ENCODE results near the gene C14orf180.

C14orf180 gene

DNA sequence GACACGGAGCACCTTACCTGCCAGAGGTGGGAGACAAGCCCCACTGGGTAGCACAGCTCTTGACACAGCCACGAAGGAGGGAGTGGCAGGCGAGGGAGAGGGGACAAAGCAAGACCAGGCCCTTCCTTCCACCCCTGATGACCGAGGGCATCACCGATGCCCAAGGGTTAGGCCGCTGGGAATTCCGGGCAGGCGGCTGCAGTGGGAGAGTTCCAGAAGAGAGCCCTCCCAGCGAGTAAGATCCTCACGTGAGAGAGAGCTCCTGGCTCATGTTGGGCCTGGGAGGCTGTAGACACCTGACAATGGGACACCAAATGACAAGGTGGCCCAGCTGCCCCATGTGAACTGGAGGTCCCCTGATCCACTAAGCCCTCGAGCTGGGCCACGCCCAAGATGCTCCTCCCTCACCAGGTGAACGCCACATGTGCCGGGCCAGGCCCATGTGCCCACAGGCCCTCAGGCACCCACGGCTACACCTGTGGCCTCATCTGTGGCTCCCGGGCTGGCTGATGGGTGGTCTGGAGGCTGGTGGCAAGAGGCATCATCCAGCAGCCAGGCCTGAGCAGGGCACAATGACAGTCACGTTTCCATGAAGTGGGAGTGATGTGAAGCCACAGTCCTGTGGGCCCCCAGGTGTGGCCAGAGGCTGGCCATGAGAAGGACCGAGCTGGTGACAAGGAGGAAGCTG lies 32.1 kb upstream of the C14orf180 start:
- Mint-ChIP-seq H3K27me3 (peaks cover 16% of the 10 kb centered on the region), H3K27ac (no peak overlapping the region), H3K36me3 (no peaks in the 10 kb centered on the region), H3K9me3 (ENCODE audit: low read depth) (no peaks in the 10 kb centered on the region), H3K4me1 (ENCODE audit: low read depth) (no peaks in the 10 kb centered on the region), H3K4me3 (no peak overlapping the region)

DNA sequence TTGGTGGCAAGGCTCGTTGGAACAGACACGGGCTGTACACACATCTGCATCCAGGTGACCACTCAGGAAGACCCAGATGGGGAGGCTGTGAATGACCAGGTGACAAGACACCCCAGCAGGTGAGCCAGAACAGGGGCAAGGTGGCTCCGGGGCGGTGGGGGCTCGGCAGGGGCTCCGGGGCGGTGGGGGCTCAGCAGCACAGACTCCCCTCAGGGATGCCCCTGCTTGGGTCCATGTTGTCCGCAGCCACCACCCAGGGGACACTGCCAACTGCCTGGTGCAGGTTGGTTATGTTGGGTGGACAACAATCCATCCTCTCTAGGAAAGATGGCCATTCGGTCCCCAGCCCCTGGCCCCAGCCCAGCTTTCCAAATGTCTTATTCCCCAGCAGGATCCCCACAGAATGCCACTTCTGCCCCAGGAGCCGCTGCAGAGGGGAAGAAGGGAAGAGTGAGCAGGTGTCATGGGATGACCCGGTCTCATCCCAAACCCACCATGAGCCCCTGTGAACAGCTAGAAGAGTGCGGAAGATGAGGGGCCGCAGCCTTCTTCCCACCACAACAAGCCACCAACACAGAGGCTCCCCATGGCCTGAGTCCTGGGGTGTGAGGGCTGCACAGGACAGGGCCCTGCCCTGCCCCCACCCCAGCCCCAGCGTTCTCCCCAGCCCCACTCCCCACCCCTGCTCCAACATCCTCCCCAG lies 31.4 kb upstream of the C14orf180 start:
- peaks cover 13% of the 10 kb centered on the region for H3K27me3 Mint-ChIP-seq
- H3K36me3 Mint-ChIP-seq = no peaks in the 10 kb centered on the region
- H3K27ac Mint-ChIP-seq = no peak overlapping the region
- H3K4me1 Mint-ChIP-seq (ENCODE audit: low read depth) = no peaks in the 10 kb centered on the region
- no peak overlapping the region for H3K4me3 Mint-ChIP-seq
- no peaks in the 10 kb centered on the region for H3K9me3 Mint-ChIP-seq (ENCODE audit: low read depth)

DNA sequence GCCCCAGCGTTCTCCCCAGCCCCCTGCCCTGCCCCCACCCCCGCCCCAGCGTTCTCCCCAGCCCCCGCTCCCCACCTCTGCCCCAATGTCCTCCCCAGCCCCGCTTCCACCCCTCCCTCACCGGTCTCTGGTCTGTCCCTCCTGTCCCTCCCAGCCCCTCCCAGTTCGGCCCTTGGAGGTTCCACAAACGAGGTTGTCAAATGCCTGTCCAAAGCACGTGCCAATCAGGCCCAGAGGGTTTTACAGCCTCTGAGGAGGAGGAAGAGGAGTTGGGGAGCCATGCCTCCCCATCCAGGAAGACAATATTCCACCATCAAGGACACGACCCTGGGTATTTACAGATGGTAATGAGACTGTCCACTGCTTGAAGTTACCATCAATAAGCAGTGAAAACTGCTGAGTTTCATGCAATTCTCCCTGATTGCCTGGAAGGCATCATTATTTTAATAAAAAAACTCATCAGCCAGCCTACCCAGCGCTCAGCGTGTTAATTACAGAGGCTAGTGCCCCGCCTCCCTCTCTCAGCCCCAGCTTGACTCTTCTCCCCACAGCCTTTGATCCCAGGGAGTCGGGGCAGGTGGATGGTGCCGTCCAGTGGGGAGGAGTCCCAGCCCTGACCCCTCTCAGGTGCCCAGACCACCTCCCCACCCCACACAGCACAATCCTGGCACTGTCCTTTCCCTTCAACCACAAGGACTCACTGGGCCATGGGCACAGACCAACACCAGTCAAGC lies 30.6 kb upstream of the C14orf180 start:
- no peaks in the 10 kb centered on the region for H3K9me3 Mint-ChIP-seq (ENCODE audit: low read depth)
- H3K4me3 Mint-ChIP-seq = no peak overlapping the region
- no peaks in the 10 kb centered on the region for H3K4me1 Mint-ChIP-seq (ENCODE audit: low read depth)
- H3K27me3 Mint-ChIP-seq = peaks cover 9% of the 10 kb centered on the region
- H3K36me3 Mint-ChIP-seq = no peaks in the 10 kb centered on the region
- H3K27ac Mint-ChIP-seq = no peak overlapping the region

DNA sequence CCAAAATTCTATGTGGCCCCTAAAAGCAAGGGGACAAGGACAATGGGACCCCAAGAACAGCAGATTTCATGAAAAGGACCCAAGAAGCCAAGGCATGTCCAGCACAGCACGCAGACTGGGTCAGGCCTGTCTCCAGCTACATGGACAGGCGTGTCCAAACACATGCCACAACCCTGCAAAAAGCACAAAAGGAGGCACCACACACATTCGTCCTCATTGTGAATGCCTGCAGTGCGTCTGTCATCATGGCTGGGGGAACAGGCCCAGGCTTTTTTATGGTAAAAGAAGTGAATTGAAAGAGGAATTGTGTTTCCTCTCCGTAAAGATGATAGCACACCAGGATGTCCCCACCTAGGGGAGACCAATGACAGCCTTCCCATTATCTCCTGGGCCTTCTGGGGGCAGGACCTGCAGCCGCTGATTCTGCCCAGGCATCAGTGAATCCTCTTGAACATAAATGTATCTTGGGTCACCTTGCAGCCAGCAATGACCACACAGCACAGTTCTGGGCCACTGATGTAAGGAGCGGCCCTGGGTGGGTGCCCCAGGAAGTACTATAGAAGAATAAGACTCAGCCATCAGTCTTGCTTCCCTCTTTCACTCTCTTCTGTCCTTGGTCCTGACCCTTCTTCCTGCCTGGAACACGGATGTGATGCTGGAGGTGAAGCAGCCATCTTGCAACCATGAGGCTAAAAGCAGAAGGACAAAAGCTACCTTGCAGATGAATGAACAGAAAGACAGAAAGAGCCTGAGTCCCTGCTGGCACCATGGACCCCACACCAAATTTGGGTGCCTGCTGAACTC lies 29.8 kb upstream of the C14orf180 start:
- Mint-ChIP-seq H3K4me1 (ENCODE audit: low read depth) (no peaks in the 10 kb centered on the region), H3K27ac (no peak overlapping the region), H3K4me3 (no peak overlapping the region), H3K27me3 (peaks cover 6% of the 10 kb centered on the region), H3K9me3 (ENCODE audit: low read depth) (no peaks in the 10 kb centered on the region), H3K36me3 (no peaks in the 10 kb centered on the region)

DNA sequence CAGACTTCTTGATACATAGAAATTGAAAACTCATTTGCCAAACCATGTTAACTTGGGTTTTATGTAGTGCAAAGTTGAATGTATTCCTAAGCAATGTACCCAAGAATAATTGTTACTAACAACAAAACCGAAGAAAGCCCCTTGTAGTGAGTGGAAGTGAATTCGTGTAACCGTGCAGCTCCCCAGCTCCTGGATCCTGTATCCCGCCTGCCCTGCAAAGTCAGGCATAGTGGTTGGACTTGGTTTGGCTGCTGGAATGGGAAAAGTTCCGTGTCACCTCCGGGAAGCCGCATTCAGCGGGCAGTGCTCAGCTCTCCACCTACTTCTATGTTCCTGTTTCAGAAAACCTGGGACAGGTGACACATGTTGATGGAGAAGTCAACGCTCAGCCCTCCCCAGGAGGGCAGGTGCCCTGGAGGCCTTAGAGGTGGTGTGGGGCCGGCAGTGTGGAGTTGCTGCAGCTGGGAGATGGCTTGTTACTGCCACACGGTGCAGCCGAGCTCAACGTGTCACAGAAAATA lies 29.2 kb upstream of the C14orf180 start:
- peaks cover 4% of the 10 kb centered on the region for H3K27me3 Mint-ChIP-seq
- no peaks in the 10 kb centered on the region for H3K36me3 Mint-ChIP-seq
- H3K27ac Mint-ChIP-seq = no peak overlapping the region
- H3K4me1 Mint-ChIP-seq (ENCODE audit: low read depth) = no peaks in the 10 kb centered on the region
- no peak overlapping the region for H3K4me3 Mint-ChIP-seq
- no peaks in the 10 kb centered on the region for H3K9me3 Mint-ChIP-seq (ENCODE audit: low read depth)

DNA sequence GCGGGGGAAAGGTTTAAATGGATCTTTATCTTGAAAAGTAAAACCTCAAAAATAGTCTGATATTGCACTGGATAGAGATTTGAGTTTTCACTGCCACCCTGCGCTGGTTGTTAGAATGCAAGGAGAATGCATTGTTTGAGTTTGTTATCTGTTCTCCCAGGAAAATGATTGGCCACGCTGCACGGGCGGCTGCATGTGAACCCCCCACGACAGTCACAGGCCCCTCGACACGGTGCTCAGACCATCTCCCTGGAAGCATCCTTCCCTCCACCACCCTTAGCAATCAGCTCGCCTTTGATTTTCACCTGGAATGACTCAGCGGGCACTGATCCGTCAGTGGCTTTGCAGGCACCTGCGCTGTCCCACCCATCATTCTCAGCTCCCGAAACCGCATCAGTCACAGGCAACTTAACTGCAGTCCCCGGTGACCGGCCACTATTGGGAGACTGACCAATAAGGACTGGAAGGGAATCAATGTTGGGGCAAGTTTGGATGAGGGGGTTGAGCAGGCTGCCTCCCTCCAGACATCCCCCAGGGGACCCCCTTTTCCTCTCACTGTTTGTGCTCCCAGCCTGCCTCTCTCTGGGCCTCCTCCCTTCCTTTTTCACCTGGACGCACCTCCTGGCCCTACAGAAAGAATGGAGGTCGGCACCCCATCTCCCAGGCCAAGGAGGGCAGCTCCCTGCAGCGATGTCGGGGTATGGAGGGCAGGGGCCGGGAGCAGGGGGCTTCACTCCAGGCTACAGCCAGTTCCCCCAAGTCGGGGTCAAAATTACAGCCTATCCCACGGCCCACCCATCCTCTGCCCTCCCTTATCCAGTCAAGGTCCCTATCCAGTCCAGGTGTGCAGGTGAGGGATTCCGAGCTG lies 28.5 kb upstream of the C14orf180 start:
- no peak overlapping the region for H3K27ac Mint-ChIP-seq
- no peaks in the 10 kb centered on the region for H3K4me1 Mint-ChIP-seq (ENCODE audit: low read depth)
- no peaks in the 10 kb centered on the region for H3K9me3 Mint-ChIP-seq (ENCODE audit: low read depth)
- H3K36me3 Mint-ChIP-seq = no peaks in the 10 kb centered on the region
- no peak overlapping the region for H3K4me3 Mint-ChIP-seq
- peaks cover 4% of the 10 kb centered on the region for H3K27me3 Mint-ChIP-seq

DNA sequence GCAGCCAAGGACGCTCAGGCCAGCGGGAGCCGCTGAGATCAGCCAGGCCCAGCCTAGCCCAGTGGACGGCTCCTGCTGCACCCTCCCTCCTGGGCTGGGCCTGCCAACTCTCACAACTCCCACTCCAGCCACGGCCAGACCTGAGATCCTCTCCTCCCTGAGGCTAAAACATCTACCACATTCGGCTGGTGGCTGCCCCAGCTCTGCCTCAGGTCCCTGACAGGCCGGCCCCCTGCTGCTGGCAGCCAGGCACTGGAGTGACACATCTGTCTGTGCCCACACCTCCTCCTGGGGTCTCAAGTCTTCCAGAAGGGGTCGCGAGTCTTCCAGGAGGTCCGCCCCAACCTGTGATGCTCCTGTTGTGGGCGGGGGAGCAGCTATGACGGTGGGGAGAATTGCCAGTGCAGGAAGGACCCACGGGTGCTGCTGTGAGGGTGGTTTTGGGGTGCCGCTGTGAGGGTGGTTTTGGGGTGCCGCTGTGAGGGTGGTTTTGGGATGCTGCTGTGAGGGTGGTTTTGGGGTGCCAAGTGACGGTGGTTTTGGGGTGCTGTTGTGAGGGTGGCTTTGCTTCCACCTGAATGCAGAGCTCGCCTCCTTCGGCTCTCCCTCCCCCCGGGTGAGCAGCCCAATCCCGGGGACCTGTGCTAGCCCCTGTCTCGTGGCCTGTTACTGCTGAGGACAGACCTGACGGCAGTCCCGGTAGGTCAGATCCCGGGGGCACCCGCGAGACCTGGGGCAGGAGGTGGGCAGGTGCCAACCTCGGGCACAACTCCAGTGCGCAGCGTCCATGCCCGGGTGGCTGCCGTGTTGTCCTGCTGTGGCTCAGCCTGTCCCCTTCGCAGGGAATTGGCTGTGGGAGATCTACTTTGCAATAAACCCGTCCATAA lies 27.5 kb upstream of the C14orf180 start:
- Mint-ChIP-seq H3K4me1 (ENCODE audit: low read depth) (no peaks in the 10 kb centered on the region), H3K9me3 (ENCODE audit: low read depth) (no peaks in the 10 kb centered on the region), H3K36me3 (no peaks in the 10 kb centered on the region), H3K27ac (no peak overlapping the region), H3K4me3 (no peak overlapping the region), H3K27me3 (peaks cover 4% of the 10 kb centered on the region)

DNA sequence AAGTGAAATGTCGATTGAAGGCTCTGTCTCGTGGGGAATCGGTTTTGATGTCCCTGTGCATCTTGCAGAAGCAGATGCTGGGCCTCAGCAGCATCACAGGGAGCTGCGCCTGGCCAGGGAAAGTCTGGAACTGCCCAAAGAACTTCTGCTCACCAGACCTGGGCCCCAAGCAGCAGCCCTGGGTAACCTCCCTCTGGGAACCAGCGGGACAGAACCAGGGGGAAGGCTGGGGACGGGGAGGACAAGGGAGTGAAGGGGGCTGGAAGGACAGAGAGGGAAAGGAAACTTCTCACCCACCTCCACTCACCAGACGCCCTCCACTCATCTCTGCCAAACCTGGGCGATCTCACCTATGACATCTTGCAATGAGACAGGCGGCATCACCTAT lies 26.8 kb upstream of the C14orf180 start:
- Mint-ChIP-seq H3K4me1 (ENCODE audit: low read depth) (no peaks in the 10 kb centered on the region), H3K4me3 (no peak overlapping the region), H3K9me3 (ENCODE audit: low read depth) (no peaks in the 10 kb centered on the region), H3K27me3 (peaks cover 4% of the 10 kb centered on the region), H3K27ac (no peak overlapping the region), H3K36me3 (no peaks in the 10 kb centered on the region)

DNA sequence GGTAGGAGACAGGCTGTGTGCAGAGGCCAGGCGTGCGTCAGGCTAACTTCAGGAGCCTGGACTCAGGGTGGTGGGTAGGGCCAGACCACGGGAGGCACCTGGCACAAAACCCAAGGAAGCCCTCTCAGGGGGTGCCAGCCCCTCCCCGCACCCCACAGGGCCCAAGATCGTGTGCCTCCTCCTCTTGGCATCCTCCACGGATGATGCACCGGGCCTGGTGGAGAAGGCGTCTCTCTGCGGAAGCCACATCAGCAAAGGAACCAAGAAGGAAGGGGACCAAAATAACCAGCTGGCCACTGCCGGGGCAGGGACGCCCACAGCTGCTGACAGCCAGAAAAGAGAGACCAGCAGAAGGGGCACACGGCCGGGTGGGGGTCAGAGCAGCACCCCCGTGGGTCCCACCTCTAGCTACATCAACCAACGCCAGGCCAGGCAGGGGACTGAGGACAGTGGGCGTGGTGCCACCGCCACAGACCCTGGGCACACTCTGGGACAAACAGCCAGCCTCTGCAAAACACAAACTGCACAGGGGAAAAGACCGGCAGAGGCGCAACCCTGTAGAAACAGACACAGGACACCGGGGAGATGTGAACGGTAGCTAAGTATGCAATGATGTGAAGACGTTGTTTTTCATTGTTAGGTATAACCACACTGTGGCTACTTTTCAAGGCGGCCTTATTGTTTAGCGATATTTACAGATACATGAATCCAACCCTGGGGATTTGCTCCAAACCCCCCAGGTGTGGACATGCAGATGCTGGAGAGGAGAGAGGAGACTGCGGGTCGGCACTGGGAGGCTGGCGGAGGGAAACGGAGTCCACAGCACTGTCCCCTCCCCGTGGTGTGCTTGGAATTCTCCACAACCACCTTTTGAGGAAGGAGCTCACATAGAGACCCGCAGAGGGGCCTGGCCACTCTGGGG lies 26.1 kb upstream of the C14orf180 start:
- Mint-ChIP-seq H3K4me1 (ENCODE audit: low read depth) (no peaks in the 10 kb centered on the region), H3K4me3 (no peak overlapping the region), H3K27ac (peak overlapping the region; percentile 34), H3K27me3 (peaks cover 4% of the 10 kb centered on the region), H3K36me3 (no peaks in the 10 kb centered on the region), H3K9me3 (ENCODE audit: low read depth) (no peaks in the 10 kb centered on the region)

DNA sequence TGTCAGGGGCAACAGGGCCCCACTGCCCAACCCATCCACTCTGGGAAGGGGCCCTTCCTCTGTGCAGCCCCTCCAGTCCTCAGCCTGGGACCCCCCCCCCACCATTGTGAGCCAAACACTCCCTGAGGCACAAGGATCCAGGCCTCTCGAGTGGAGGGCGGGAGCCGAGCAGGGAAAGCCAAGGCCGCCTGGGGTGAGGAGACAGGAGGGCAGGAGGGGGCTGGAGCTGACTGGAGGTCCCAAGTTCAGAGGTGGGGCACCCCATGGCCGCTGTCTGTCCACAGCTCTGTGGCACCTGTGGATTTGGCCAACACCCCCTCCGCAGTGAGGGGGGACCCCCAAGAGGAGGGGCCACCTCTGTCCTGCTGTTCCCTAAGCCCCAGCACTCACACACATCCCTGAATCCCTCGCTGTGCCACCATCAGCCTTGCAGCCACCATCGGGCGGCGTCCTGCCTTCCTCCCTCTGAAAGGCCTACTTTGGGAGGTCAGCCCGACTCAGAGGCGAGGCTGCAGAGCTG lies 25.4 kb upstream of the C14orf180 start:
- H3K4me3 Mint-ChIP-seq = no peak overlapping the region
- H3K36me3 Mint-ChIP-seq = no peaks in the 10 kb centered on the region
- no peaks in the 10 kb centered on the region for H3K4me1 Mint-ChIP-seq (ENCODE audit: low read depth)
- no peak overlapping the region for H3K27ac Mint-ChIP-seq
- peaks cover 4% of the 10 kb centered on the region for H3K27me3 Mint-ChIP-seq
- no peaks in the 10 kb centered on the region for H3K9me3 Mint-ChIP-seq (ENCODE audit: low read depth)

DNA sequence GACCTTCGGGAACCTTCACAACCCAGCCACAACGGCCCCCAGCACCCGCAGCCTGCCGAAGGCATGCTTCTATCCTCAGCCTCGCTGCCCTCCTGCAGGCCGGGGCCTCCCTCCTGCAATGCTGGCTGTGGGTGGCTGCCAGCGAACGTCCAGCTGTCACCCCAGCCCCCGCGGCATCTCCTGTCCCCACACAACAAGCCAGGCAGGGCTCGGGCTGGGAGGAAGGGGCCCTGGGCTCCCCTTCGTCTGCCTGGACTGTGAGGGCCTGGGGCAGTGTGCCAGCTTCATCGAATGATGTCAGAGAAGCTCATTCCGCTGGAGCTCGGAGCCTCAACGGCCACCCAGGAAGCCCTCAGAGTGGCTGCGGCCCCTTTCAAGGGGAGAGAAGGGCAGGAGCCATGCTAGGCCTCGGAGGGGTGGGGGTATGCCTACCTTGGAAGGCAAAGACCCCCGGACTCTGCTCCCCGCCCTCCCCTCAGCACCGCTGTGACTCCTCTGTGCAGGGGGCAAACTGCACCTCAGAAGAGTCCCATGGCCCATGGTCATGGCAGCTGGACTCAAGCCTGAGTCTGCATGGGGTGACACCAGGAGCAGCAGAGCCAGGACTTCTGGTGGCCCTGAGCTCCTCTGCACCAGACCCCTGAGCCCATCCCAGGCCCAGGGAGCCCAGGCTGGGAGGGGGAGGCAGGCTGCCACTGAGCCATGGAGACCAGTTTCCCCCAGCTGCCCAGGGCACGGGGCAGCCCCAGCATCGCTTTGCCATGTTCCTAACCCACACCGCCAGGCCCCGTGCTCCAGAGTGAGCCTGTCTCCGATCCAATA lies 24.7 kb upstream of the C14orf180 start:
- Mint-ChIP-seq H3K27ac (no peak overlapping the region), H3K9me3 (ENCODE audit: low read depth) (no peaks in the 10 kb centered on the region), H3K4me1 (ENCODE audit: low read depth) (no peaks in the 10 kb centered on the region), H3K4me3 (no peak overlapping the region), H3K36me3 (no peaks in the 10 kb centered on the region), H3K27me3 (peaks cover 4% of the 10 kb centered on the region)

Data from activated naive CD8-positive, alpha-beta T cell (primary cell).